Panc1 (cell line): ENCODE results near the gene MDC1. TPM values are rescaled to one million over a fixed set of nuclear protein-coding genes. Genes with fewer than 3 reads are reported as not detected.

Experiments
- ATAC-seq: fragments of 200-7000 bp; cut with Tn5 transposase; 2 replicates; pipeline ENCODE4 v1.9.1; 2020; ENCODE audit warnings: mild to moderate bottlenecking, moderate library complexity
- Bru-seq: library from RNA; stranded (reverse); fragments of 400-500 nt; gene quantifications from one replicate; lab custom pipeline; 2021; lab: Mats Ljungman, UMichigan
- BruChase-seq, 2 experiments: library from RNA; stranded (reverse); fragments of 400-500 nt; gene quantifications; one replicate each; lab custom pipeline; 2021; lab: Mats Ljungman, UMichigan
- BruUV-seq: library from RNA; stranded (reverse); fragments of 400-500 nt; replicated peaks from 2 replicates; lab custom pipeline; 2021; lab: Mats Ljungman, UMichigan
- CTCF ChIA-PET: fragments of 300-600 bp; sonication (Branson Sonifier 250); formaldehyde crosslinking; loops from one replicate; lab custom pipeline; 2022; ENCODE audit warnings: antibody characterized with exemption; lab: Charles Lee
- POLR2A ChIA-PET: fragments of 300-600 bp; sonication (Branson Sonifier 250); formaldehyde crosslinking; loops from one replicate; lab custom pipeline; 2022; ENCODE audit warnings: antibody characterized with exemption; lab: Charles Lee
- DNase-seq: peaks from one replicate; pipeline ENCODE4 v3.0.0-alpha.2; 2010; ENCODE audit warnings: low read depth, low spot score
- H3K27ac ChIP-seq: 2 replicates; pipeline ENCODE4 v1.5.1; 2011; ENCODE audit warnings: mild to moderate bottlenecking, low read length, inconsistent platforms
- H3K27me3 ChIP-seq: fragments of 200-500 bp; sonication (Bioruptor generic); 2 replicates; pipeline ENCODE4 v1.6.0; 2014; ENCODE audit warnings: low read length, inconsistent platforms; ENCODE audit not compliant: control insufficient read depth, insufficient read depth
- H3K36me3 ChIP-seq: fragments of 200-500 bp; sonication (Bioruptor generic); 2 replicates; pipeline ENCODE4 v1.5.1; 2014; ENCODE audit warnings: inconsistent platforms, mild to moderate bottlenecking, low read length, moderate library complexity; ENCODE audit not compliant: control insufficient read depth, insufficient read depth
- H3K4me1 ChIP-seq: 2 replicates; pipeline ENCODE4 v1.5.1; 2011; ENCODE audit warnings: inconsistent platforms, mild to moderate bottlenecking, low read length, moderate library complexity; ENCODE audit not compliant: control insufficient read depth, insufficient read depth
- H3K4me3 ChIP-seq, 2 experiments: 2 replicates each; pipeline ENCODE4 v1.5.1; 2011 to 2012; ENCODE audit warnings: low read depth in 2 of 2, low read length in 2 of 2, mild to moderate bottlenecking in 2 of 2, inconsistent platforms in 1 of 2, moderate library complexity in 1 of 2
- H3K9me3 ChIP-seq: fragments of 200-500 bp; sonication (Bioruptor generic); 2 replicates; pipeline ENCODE4 v1.5.1; 2014; ENCODE audit warnings: low read depth, mild to moderate bottlenecking, inconsistent platforms, low read length, moderate library complexity; ENCODE audit not compliant: control insufficient read depth, insufficient read depth
- CTCF ChIP-seq: fragments of 450-650 bp; IDR thresholded peaks from 2 replicates; pipeline ENCODE4 v1.5.1; 2017; ENCODE audit warnings: mild to moderate bottlenecking
- POLR2AphosphoS5 ChIP-seq: IDR thresholded peaks from 2 replicates; pipeline ENCODE4 v1.6.1; 2012; ENCODE audit warnings: mild to moderate bottlenecking, low read depth, low read length, moderate library complexity
- SIN3A ChIP-seq: IDR thresholded peaks from 2 replicates; pipeline ENCODE4 v1.6.1; 2012; ENCODE audit warnings: low read depth, mild to moderate bottlenecking, low read length, moderate library complexity, borderline replicate concordance; ENCODE audit not compliant: insufficient read depth
- TCF7L2 ChIP-seq: IDR thresholded peaks from 2 replicates; pipeline ENCODE4 v1.6.1; 2011; ENCODE audit warnings: mild to moderate bottlenecking, low read depth, low read length, inconsistent platforms
- in situ Hi-C: cut with HindIII; loops from 2 replicates; pipeline ENCODE4 v1.10.0; 2016; ENCODE audit warnings: low sequenced_read_pairs, low pct_unique_long_range_greater_than_20kb
- intact Hi-C: fragments of 100-400 bp; cut with micrococcal nuclease; formaldehyde crosslinking; loops from one replicate; pipeline ENCODE4 v1.10.0; 2022; ENCODE audit not compliant: unreplicated experiment
- long read RNA-seq: library from polyadenylated mRNA; unstranded; transcript quantifications from one replicate; pipeline ENCODE4 v2.0.0, GENCODE V29; 2021; ENCODE audit not compliant: unreplicated experiment
- polyA plus RNA-seq: library from polyadenylated mRNA; unstranded; fragments of >200 nt; gene quantifications from one replicate; pipeline ENCODE4 v1.2.1, GENCODE V29; 2012; ENCODE audit warnings: missing spikeins; ENCODE audit not compliant: insufficient read length
- total RNA-seq: library from RNA; stranded (reverse); gene quantifications from one replicate; pipeline ENCODE4 v1.2.1, GENCODE V29; 2021; ENCODE audit not compliant: unreplicated experiment
- TF ChIP-seq, protein P1 (sequence below), 2 experiments: IDR thresholded peaks; 2 replicates each; pipeline ENCODE4 v1.6.1; 2011 to 2012; ENCODE audit warnings: low read depth in 2 of 2, control low read depth in 1 of 2, low read length in 1 of 2, mild to moderate bottlenecking in 1 of 2, moderate library complexity in 1 of 2; ENCODE audit not compliant: insufficient read depth in 1 of 2

Gene MDC1
- total RNA-seq, result 68.6 TPM
- polyA plus RNA-seq, result 36.0 TPM
- percentile 80 among the genes with signal in this experiment for Bru-seq, nascent RNA
- percentile 92 among the genes with signal in this experiment for BruChase-seq, experiment 1, labeled RNA remaining after a 2-hour chase
- BruChase-seq, experiment 2, labeled RNA remaining after a 6-hour chase, result percentile 96 among the genes with signal in this experiment
- long read RNA-seq, partial matches to known transcripts, result 32 of 41 reads
- long read RNA-seq, other reads (novel, unspliced or antisense), result 7 of 41 reads

GRCh38 chr6:30717129-30717844, at the start of gene MDC1:
Gene MDC1, minus strand, starts transcription at chr6:30717281. Its CDS starts 2,106 bp downstream, at chr6:30715175.
- Histone ChIP-seq H3K27me3 (no peaks in the 10 kb centered on the region), H3K27ac (peak within 1 kb of the TSS; percentile 100), H3K9me3 (no peaks in the 10 kb centered on the region), H3K4me1 (peaks cover 15% of the 10 kb centered on the region), H3K36me3 (peaks cover 16% of the 10 kb centered on the region), H3K4me3 (peak within 1 kb of the TSS; percentile 69 to 85)
- ATAC-seq (peak; percentile 88), DNase-seq (peak; percentile 98)
- CTCF ChIA-PET, result interaction anchor here (0.6 to 0.7 kb wide), 4 partner anchors 13 to 1023 kb away, joined by 3 to 8 read pairs (median 4); no protein-coding TSS in a partner anchor
- no TSS peak for BruUV-seq
- POLR2A ChIA-PET, result interaction anchor here (0.5 to 1.0 kb wide), 3 partner anchors 10 to 107 kb away, joined by 3 to 10 read pairs (median 5); no protein-coding TSS in a partner anchor
- intact Hi-C loops (no loop called here), in situ Hi-C loops (no loop called here)
- TF ChIP-seq, protein P1, sequence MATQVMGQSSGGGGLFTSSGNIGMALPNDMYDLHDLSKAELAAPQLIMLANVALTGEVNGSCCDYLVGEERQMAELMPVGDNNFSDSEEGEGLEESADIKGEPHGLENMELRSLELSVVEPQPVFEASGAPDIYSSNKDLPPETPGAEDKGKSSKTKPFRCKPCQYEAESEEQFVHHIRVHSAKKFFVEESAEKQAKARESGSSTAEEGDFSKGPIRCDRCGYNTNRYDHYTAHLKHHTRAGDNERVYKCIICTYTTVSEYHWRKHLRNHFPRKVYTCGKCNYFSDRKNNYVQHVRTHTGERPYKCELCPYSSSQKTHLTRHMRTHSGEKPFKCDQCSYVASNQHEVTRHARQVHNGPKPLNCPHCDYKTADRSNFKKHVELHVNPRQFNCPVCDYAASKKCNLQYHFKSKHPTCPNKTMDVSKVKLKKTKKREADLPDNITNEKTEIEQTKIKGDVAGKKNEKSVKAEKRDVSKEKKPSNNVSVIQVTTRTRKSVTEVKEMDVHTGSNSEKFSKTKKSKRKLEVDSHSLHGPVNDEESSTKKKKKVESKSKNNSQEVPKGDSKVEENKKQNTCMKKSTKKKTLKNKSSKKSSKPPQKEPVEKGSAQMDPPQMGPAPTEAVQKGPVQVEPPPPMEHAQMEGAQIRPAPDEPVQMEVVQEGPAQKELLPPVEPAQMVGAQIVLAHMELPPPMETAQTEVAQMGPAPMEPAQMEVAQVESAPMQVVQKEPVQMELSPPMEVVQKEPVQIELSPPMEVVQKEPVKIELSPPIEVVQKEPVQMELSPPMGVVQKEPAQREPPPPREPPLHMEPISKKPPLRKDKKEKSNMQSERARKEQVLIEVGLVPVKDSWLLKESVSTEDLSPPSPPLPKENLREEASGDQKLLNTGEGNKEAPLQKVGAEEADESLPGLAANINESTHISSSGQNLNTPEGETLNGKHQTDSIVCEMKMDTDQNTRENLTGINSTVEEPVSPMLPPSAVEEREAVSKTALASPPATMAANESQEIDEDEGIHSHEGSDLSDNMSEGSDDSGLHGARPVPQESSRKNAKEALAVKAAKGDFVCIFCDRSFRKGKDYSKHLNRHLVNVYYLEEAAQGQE (IDR thresholded peaks at IDR 0.05; ENCODE audit: insufficient read depth in 1 of 2, low read depth in 2 of 2, low read length in 1 of 2), result peak in 1 of 2 experiments; percentile 50; a peak in 1 of 4 replicates
- TF ChIP-seq SIN3A, result peak; percentile 91; the same call in 1 of the 2 replicates
- TF ChIP-seq TCF7L2, result peak; percentile 75
- TF ChIP-seq POLR2AphosphoS5, result peak; percentile 95
- no peak for TF ChIP-seq CTCF

- intact Hi-C loops, result no loop called here
Measured at GRCh38 chr6:30766461-30767157, 49.5 kb upstream of the MDC1 start.

More at GRCh38 chr6:30766461-30767157, 49.5 kb upstream of the MDC1 start:
- ATAC-seq, result no peak
- BruUV-seq, result no TSS peak
- no peak for DNase-seq
- Histone ChIP-seq H3K4me1 (peaks cover 36% of the 10 kb centered on the region), H3K36me3 (no peaks in the 10 kb centered on the region), H3K4me3 (no peak overlapping the region), H3K27me3 (no peaks in the 10 kb centered on the region), H3K9me3 (no peaks in the 10 kb centered on the region), H3K27ac (peak overlapping the region; percentile 85)
- ChIA-PET CTCF (no interaction called here), POLR2A (interaction anchor here (0.6 kb wide), 1 partner anchor 11 kb away, joined by 4 read pairs; no protein-coding TSS in a partner anchor)
- TF ChIP-seq TCF7L2, result no peak
- TF ChIP-seq, protein P1 (IDR thresholded peaks at IDR 0.05; ENCODE audit: insufficient read depth in 1 of 2, low read depth in 2 of 2, low read length in 1 of 2), result no peak
- no peak for TF ChIP-seq SIN3A
- TF ChIP-seq POLR2AphosphoS5, result no peak
- TF ChIP-seq CTCF, result no peak
- in situ Hi-C loops, result no loop called here
